ENCODE results near the gene TENM4.

The TENM4 gene

GRCh38 chr11:79346021-79346420, 94.8 kb downstream of the TENM4 start:
- no peak for DNase-seq (ENCODE audit: low read depth in 2 of 2)

GRCh38 chr11:79344753-79345294, 96.0 kb downstream of the TENM4 start:
- no peak for DNase-seq (ENCODE audit: low read depth in 2 of 2)

GRCh38 chr11:79342686-79343085, 98.1 kb downstream of the TENM4 start:
- DNase-seq (ENCODE audit: low read depth in 2 of 2) = no peak

GRCh38 chr11:79342236-79342635, 98.6 kb downstream of the TENM4 start:
- DNase-seq (ENCODE audit: low read depth in 2 of 2) = no peak

- DNase-seq (ENCODE audit: low read depth in 2 of 2) = no peak
Measured at GRCh38 chr11:79340535-79340934, 100.3 kb downstream of the TENM4 start.

GRCh38 chr11:79336797-79337517, 103.9 kb downstream of the TENM4 start:
- DNase-seq (ENCODE audit: low read depth in 2 of 2) = no peak

GRCh38 chr11:79335681-79336080, 105.1 kb downstream of the TENM4 start:
- no peak for DNase-seq (ENCODE audit: low read depth in 2 of 2)

GRCh38 chr11:79333355-79333754, 107.5 kb downstream of the TENM4 start:
- DNase-seq (ENCODE audit: low read depth in 2 of 2) = no peak

- DNase-seq (ENCODE audit: low read depth in 2 of 2) = no peak
Measured at GRCh38 chr11:79332017-79332416, 108.8 kb downstream of the TENM4 start.

GRCh38 chr11:79331203-79331901, 109.5 kb downstream of the TENM4 start:
- DNase-seq (ENCODE audit: low read depth in 2 of 2) = no peak

- no peak for DNase-seq (ENCODE audit: low read depth in 2 of 2)
Measured at GRCh38 chr11:79330651-79331050, 110.2 kb downstream of the TENM4 start.

- no peak for DNase-seq (ENCODE audit: low read depth in 2 of 2)
Measured at GRCh38 chr11:79329561-79329960, 111.3 kb downstream of the TENM4 start.

GRCh38 chr11:79328402-79328801, 112.4 kb downstream of the TENM4 start:
- no peak for DNase-seq (ENCODE audit: low read depth in 2 of 2)

GRCh38 chr11:79325851-79326250, 115.0 kb downstream of the TENM4 start:
- no peak for DNase-seq (ENCODE audit: low read depth in 2 of 2)

- DNase-seq (ENCODE audit: low read depth in 2 of 2) = no peak
Measured at GRCh38 chr11:79321263-79321662, 119.6 kb downstream of the TENM4 start.

- no peak for DNase-seq (ENCODE audit: low read depth in 2 of 2)
Measured at GRCh38 chr11:79314906-79315689, 125.7 kb downstream of the TENM4 start.

GRCh38 chr11:79313530-79313913, 127.3 kb downstream of the TENM4 start:
- DNase-seq (ENCODE audit: low read depth in 2 of 2) = no peak

GRCh38 chr11:79312617-79313529, 128.0 kb downstream of the TENM4 start:
- DNase-seq (ENCODE audit: low read depth in 2 of 2) = no peak

- DNase-seq (ENCODE audit: low read depth in 2 of 2) = no peak
Measured at GRCh38 chr11:79311461-79311860, 129.4 kb downstream of the TENM4 start.

GRCh38 chr11:79309407-79309806, 131.4 kb downstream of the TENM4 start:
- DNase-seq (ENCODE audit: low read depth in 2 of 2) = no peak

GRCh38 chr11:79308429-79308828, 132.4 kb downstream of the TENM4 start:
- DNase-seq (ENCODE audit: low read depth in 2 of 2) = no peak
